Ovary (tissue), 9 donors: ENCODE measurements around the gene TMEM143. TPM values are rescaled to one million over a fixed set of nuclear protein-coding genes. Genes with fewer than 3 reads are reported as not detected.

ENCODE experiments used
- DNase-seq, 5 donors: peaks; one replicate each; pipeline ENCODE4 v3.0.0-alpha.2; 2019 to 2020
- H3K27ac ChIP-seq, 2 donors: fragments of 200-600 bp; one replicate each; pipeline versions ENCODE4 v1.5.1 to v1.8.0; 2019 to 2022
- H3K27me3 ChIP-seq: fragments of 200-600 bp; one replicate; pipeline ENCODE4 v1.8.0; 2022
- H3K36me3 ChIP-seq: fragments of 200-600 bp; sonication (generic); one replicate; pipeline ENCODE4 v1.5.1; 2019
- H3K4me1 ChIP-seq: one replicate; pipeline ENCODE4 v1.8.1; 2013; ENCODE audit warnings: mild to moderate bottlenecking, moderate library complexity; ENCODE audit not compliant: insufficient read depth
- H3K4me3 ChIP-seq: fragments of 200-600 bp; sonication (generic); one replicate; pipeline ENCODE4 v1.5.1; 2017
- H3K9me3 ChIP-seq, 2 donors: fragments of 200-600 bp in 1 of 2; sonication (generic) in 1 of 2; one replicate each; pipeline versions ENCODE4 v1.5.1 to v1.8.1; 2013 to 2019; ENCODE audit warnings: mild to moderate bottlenecking in 1 of 2, moderate library complexity in 1 of 2
- EP300 ChIP-seq: sonication (generic); formaldehyde crosslinking; IDR thresholded peaks from one replicate; pipeline ENCODE4 v1.6.1; 2017; ENCODE audit warnings: antibody characterized with exemption
- POLR2A ChIP-seq: fragments of 450-650 bp; IDR thresholded peaks from one replicate; pipeline ENCODE4 v1.6.1; 2017; ENCODE audit warnings: antibody characterized with exemption, mild to moderate bottlenecking, moderate library complexity
- WGBS, 3 donors: extraction: QIAGEN DNeasy Blood & Tissue Kit in 1 of 3; methylation state at CpG; one replicate each; pipeline versions ENCODE4 v1.1.5 to v1.1.7; 2013 to 2017; 5-methylcytosine and 5-hydroxymethylcytosine counted together
- intact Hi-C, 4 donors: fragments of 100-400 bp; cut with DNase I; formaldehyde crosslinking; loops; one replicate each; pipeline versions ENCODE4 v1.11.0 to v1.15.1; 2022 to 2023
- polyA plus RNA-seq, 2 donors: library from polyadenylated mRNA; stranded (reverse); fragments of 200-250 nt in 1 of 2; fragments of 350-450 nt in 1 of 2; fragmentation: Illumina TruSeq in 1 of 2; extraction: RNeasy Lipid Tissue Mini Kit (QIAGEN cat#74804) in 1 of 2; gene quantifications; one replicate each; pipeline ENCODE4 v1.2.3, GENCODE V29; 2013 to 2014
- total RNA-seq, 7 donors: library from RNA; depleted of rRNA in 2 of 7; stranded (reverse); fragments of >200 nt in 2 of 7; fragmentation: NEBNext Ultra II Directional in 3 of 7; extraction: Animal tissue kit (Norgen Biotek cat#: 25700) in 3 of 7; gene quantifications; one replicate each; pipeline versions ENCODE4 v1.1.0 to v1.2.4, GENCODE V29; 2016 to 2023
- TF ChIP-seq, protein P1 (sequence below), 3 donors: fragments of 450-650 bp in 2 of 3; fragments of 200-600 bp in 1 of 3; IDR thresholded peaks; one replicate each; pipeline versions ENCODE4 v1.5.1 to v1.8.0; 2016 to 2022; ENCODE audit warnings: antibody characterized with exemption in 3 of 3, mild to moderate bottlenecking in 1 of 3
- donor health status: DM: no; HTN: no; CAD: no; lungs with moderate emphysema.
- donor health status: DM: no; HTN: no; CAD: no.
- donor health status: Bipolar disorder and iron deficiency.
- donor health status: DM: yes; HTN: yes; CAD: no.
- donor health status: DM: no; HTN: no; CAD: no.
- donor health status: DM: yes; HTN: yes; CAD: no.

Gene TMEM143
- total and polyA plus RNA-seq, 9 donors, result 3.3 to 9.7 (median 6.9) TPM

DNA sequence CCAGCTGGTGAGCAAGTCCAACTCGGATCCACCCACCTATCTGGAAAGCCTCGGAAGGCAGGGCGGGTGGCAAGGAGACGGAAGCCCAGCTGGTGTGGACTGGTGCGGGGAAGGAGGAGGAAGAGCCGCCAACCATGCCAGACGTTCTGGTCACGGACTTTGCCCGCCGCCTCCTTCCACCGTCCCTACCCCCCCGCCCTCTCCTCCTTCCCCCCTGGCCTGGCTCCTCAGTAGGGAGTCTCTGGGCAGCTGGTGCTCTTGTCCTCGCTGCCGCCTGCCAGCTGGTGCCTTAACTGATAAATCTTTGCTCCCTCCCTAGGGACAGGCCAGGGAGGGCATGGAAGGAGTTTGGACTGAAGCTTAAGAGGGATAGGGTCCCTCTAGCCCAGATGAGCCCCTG lies 5.2 kb upstream of the TMEM143 start:
- no peaks in the 10 kb centered on the region for H3K27me3 ChIP-seq
- TF ChIP-seq, protein P1, sequence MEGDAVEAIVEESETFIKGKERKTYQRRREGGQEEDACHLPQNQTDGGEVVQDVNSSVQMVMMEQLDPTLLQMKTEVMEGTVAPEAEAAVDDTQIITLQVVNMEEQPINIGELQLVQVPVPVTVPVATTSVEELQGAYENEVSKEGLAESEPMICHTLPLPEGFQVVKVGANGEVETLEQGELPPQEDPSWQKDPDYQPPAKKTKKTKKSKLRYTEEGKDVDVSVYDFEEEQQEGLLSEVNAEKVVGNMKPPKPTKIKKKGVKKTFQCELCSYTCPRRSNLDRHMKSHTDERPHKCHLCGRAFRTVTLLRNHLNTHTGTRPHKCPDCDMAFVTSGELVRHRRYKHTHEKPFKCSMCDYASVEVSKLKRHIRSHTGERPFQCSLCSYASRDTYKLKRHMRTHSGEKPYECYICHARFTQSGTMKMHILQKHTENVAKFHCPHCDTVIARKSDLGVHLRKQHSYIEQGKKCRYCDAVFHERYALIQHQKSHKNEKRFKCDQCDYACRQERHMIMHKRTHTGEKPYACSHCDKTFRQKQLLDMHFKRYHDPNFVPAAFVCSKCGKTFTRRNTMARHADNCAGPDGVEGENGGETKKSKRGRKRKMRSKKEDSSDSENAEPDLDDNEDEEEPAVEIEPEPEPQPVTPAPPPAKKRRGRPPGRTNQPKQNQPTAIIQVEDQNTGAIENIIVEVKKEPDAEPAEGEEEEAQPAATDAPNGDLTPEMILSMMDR (IDR thresholded peaks at IDR 0.05), result no peak
- WGBS, 3 donors, result 66 to 72% (median 70%) methylated on average over 13 to 14 of the region's 14 CpGs
- no peak overlapping the region for H3K4me3 ChIP-seq
- intact Hi-C loops, result no loop called here
- no peaks in the 10 kb centered on the region for H3K36me3 ChIP-seq
- H3K9me3 ChIP-seq, result no peaks in the 10 kb centered on the region
- H3K4me1 ChIP-seq, result peaks cover 3% of the 10 kb centered on the region
- DNase-seq, result no peak
- H3K27ac ChIP-seq, result no peak overlapping the region

DNA sequence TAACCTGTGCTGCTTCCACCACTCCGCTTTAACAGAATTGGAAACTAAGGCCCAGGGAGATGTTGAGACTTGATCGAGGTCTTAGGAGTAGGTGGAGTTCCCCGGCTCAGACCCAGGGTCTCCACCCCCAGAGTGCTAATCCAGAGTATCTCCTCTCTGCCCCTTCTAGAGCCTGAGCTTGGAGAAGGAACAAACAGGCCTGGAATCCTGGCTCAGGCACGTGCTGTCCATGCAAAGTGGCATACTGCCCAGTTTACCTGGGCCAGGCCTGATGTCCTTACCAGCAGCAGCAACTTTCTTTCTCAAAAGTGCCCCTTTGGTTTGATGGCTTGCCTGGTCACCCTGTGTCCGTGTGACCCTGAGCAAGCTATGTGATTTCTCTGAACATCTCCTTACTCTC lies 4.1 kb upstream of the TMEM143 start:
- no peak overlapping the region for H3K4me3 ChIP-seq
- DNase-seq, result no peak
- no peaks in the 10 kb centered on the region for H3K36me3 ChIP-seq
- intact Hi-C loops, result no loop called here
- H3K4me1 ChIP-seq, result peaks cover 3% of the 10 kb centered on the region
- WGBS, 3 donors, result 69% methylated on average over 5 of the region's 5 CpGs
- H3K27me3 ChIP-seq, result no peaks in the 10 kb centered on the region
- no peak for TF ChIP-seq POLR2A
- no peak for TF ChIP-seq EP300
- TF ChIP-seq, protein P1 (IDR thresholded peaks at IDR 0.05), result no peak
- H3K9me3 ChIP-seq, result no peaks in the 10 kb centered on the region
- H3K27ac ChIP-seq, result no peak overlapping the region

DNA sequence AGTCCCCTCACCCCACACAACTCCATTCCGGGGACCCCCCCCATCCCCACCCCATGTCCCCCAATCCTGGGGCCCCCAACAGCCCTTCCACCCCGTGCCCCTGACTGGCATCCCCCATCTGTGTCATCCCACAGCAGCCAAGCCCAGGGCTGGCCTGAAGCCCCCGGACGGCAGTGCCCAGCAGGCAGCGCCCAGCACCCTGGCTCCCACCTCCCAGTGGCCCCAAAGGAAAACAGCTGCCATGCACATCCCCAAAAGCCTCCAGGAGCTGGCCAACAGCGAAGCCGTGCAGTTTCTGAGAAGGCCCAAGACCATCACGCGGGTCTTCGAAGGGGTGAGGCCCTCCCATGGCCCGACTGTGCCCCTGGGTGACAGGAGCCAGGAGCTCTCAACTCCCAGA lies 1.9 kb upstream of the TMEM143 start:
- Histone ChIP-seq H3K9me3 (no peaks in the 10 kb centered on the region), H3K36me3 (no peaks in the 10 kb centered on the region), H3K27ac (no peak overlapping the region), H3K4me3 (no peak overlapping the region), H3K4me1 (peaks cover 3% of the 10 kb centered on the region), H3K27me3 (no peaks in the 10 kb centered on the region)
- DNase-seq, result peak in 3 of 5 donors; percentile 20 to 46 (median 45)
- intact Hi-C loops, result no loop called here
- TF ChIP-seq, protein P1 (IDR thresholded peaks at IDR 0.05), result no peak
- TF ChIP-seq POLR2A, result no peak
- TF ChIP-seq EP300, result no peak
- WGBS, 3 donors, result 90 to 94% (median 94%) methylated on average over 11 of the region's 11 CpGs

DNA sequence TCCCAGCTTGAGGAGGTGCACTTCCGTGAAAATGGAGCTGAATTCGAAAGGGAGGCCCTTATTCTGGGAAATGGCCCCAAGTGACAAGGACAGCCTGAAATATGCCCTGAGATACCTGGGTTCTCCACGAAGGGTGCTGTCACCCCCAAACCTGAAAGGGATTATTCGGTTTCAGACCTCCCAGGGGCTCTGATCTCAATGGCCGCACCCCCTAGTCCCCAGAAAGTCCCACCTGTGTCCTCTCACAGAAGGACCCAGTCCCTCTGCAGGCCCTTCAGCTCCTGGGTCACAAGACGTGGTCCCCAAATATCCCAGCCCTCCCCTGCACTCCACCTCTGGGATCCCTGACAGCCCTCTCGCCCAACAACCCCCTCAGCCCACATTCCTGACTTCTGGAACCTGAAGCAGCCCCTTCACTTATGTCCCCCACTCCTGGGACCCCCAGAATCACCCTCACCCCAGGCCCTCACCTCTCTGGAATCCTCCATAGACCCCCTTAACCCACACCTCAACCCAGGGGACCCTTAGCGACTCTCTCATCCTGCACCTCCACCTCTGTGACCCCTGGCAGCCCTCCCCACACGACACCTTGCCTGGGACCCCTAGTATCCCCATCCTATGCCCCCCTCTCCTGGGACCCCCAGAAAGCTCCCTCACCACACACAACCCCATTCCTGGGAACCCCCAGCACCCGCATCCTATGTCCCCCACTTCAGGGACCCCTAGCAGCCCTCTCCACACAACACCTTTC lies 1.0 kb upstream of the TMEM143 start:
- peak overlapping the region in 1 of 2 donors; percentile 97 for H3K27ac ChIP-seq
- TF ChIP-seq POLR2A, result no peak
- TF ChIP-seq, protein P1 (IDR thresholded peaks at IDR 0.05), result no peak
- TF ChIP-seq EP300, result no peak
- H3K9me3 ChIP-seq, result no peaks in the 10 kb centered on the region
- intact Hi-C loops, result no loop called here
- 60 to 66% (median 63%) methylated on average over 10 of the region's 10 CpGs for WGBS, 3 donors
- peaks cover 3% of the 10 kb centered on the region for H3K4me1 ChIP-seq
- DNase-seq, result peak in 4 of 5 donors; percentile 25 to 64 (median 61)
- H3K4me3 ChIP-seq, result peak overlapping the region; percentile 27
- no peaks in the 10 kb centered on the region for H3K27me3 ChIP-seq
- H3K36me3 ChIP-seq, result no peaks in the 10 kb centered on the region
